Measurements from ENCODE around the gene ZNF215. TPM values are rescaled to one million over a fixed set of nuclear protein-coding genes. Genes with fewer than 3 reads are reported as not detected.

The ZNF215 gene
- polyA plus RNA-seq, 3 donors = 0.08 TPM; not detected in 2

GRCh38 chr11:6919698-6920097 lies 6.5 kb upstream of the ZNF215 start:
- intact Hi-C loops (cut with micrococcal nuclease) = no loop called here
- H4K20me1 ChIP-seq (ENCODE audit: insufficient read depth, low read length) = no peaks in the 10 kb centered on the region
- Mint-ChIP-seq H3K9me3 (peaks cover 0 to 3% (median 0%) of the 10 kb centered on the region in 7 donors), H3K36me3 (no peaks in the 10 kb centered on the region), H3K27ac (no peak overlapping the region), H3K4me1 (no peaks in the 10 kb centered on the region), H3K4me3 (no peak overlapping the region), H3K27me3 (ENCODE audit: low read depth in 3 of 3) (peaks cover 0 to 4% (median 3%) of the 10 kb centered on the region in 3 donors)
- no peak overlapping the region for H3K9ac ChIP-seq (ENCODE audit: insufficient read depth, low read length, poor library complexity, severe bottlenecking)
- H3K27me3 ChIP-seq (ENCODE audit: control insufficient read depth in 2 of 2, insufficient read depth in 2 of 2, low read length in 2 of 2) = no peaks in the 10 kb centered on the region
- no peaks in the 10 kb centered on the region for H3K79me2 ChIP-seq (ENCODE audit: insufficient read depth, low read length)
- no peak for DNase-seq
- H3K36me3 ChIP-seq (replicated peaks in 1 of 2; ENCODE audit: control insufficient read depth in 1 of 2, insufficient read depth in 2 of 2, low read length in 2 of 2) = no peaks in the 10 kb centered on the region
- no peak overlapping the region for H3K4me2 ChIP-seq (replicated peaks; ENCODE audit: extremely low read depth, low read length, poor library complexity, severe bottlenecking)
- no peak for TF ChIP-seq CTCF (IDR thresholded peaks at IDR 0.05)
- H3K4me3 ChIP-seq (replicated peaks in 1 of 3; ENCODE audit: low read depth in 2 of 3, low read length in 3 of 3) = no peak overlapping the region
- no peak overlapping the region for H3K27ac ChIP-seq (ENCODE audit: low read depth in 1 of 2, low read length in 2 of 2)
- H3K4me1 ChIP-seq (ENCODE audit: control insufficient read depth in 1 of 2, insufficient read depth in 2 of 2, low read length in 2 of 2) = no peaks in the 10 kb centered on the region
- no peak overlapping the region for H2AFZ ChIP-seq (ENCODE audit: insufficient read depth, low read depth, low read length, poor library complexity, severe bottlenecking)
- H3K9me3 ChIP-seq (replicated peaks in 1 of 2; ENCODE audit: control insufficient read depth in 1 of 2, insufficient read depth in 1 of 2, low read length in 2 of 2) = no peaks in the 10 kb centered on the region
- WGBS (ENCODE audit: insufficient coverage) = no CpG with 5 or more reads among the region's 2 CpGs

GRCh38 chr11:6920702-6921101 lies 5.5 kb upstream of the ZNF215 start, which contains the start of gene OR2D3:
OR2D3 (plus strand) TSS chr11:6921002; CDS start chr11:6921002, 0 bp downstream.
- no peak within 1 kb of the TSS for H3K27ac ChIP-seq (ENCODE audit: low read depth in 1 of 2, low read length in 2 of 2)
- DNase-seq = no peak
- H3K9me3 ChIP-seq (replicated peaks in 1 of 2; ENCODE audit: control insufficient read depth in 1 of 2, insufficient read depth in 1 of 2, low read length in 2 of 2) = no peaks in the 10 kb centered on the region
- H3K4me3 Mint-ChIP-seq = no peak within 1 kb of the TSS
- peaks cover 2% of the 10 kb centered on the region for H3K4me1 Mint-ChIP-seq
- H3K27ac Mint-ChIP-seq = no peak within 1 kb of the TSS
- H3K9me3 Mint-ChIP-seq = peaks cover 0 to 5% (median 0%) of the 10 kb centered on the region in 7 donors
- no peaks in the 10 kb centered on the region for H4K20me1 ChIP-seq (ENCODE audit: insufficient read depth, low read length)
- no peak for TF ChIP-seq CTCF (IDR thresholded peaks at IDR 0.05)
- H3K79me2 ChIP-seq (ENCODE audit: insufficient read depth, low read length) = no peaks in the 10 kb centered on the region
- WGBS (ENCODE audit: insufficient coverage) = no CpG with 5 or more reads among the region's 1 CpG
- intact Hi-C loops (cut with micrococcal nuclease) = no loop called here
- H3K4me1 ChIP-seq (ENCODE audit: control insufficient read depth in 1 of 2, insufficient read depth in 2 of 2, low read length in 2 of 2) = peaks cover 0 to 2% of the 10 kb centered on the region in 2 donors
- no peak within 1 kb of the TSS for H3K9ac ChIP-seq (ENCODE audit: insufficient read depth, low read length, poor library complexity, severe bottlenecking)
- no peak within 1 kb of the TSS for H3K4me3 ChIP-seq (replicated peaks in 1 of 3; ENCODE audit: low read depth in 2 of 3, low read length in 3 of 3)
- no peaks in the 10 kb centered on the region for H3K36me3 ChIP-seq (replicated peaks in 1 of 2; ENCODE audit: control insufficient read depth in 1 of 2, insufficient read depth in 2 of 2, low read length in 2 of 2)
- peaks cover 0 to 3% of the 10 kb centered on the region in 2 donors for H3K27me3 ChIP-seq (ENCODE audit: control insufficient read depth in 2 of 2, insufficient read depth in 2 of 2, low read length in 2 of 2)
- no peak within 1 kb of the TSS for H2AFZ ChIP-seq (ENCODE audit: insufficient read depth, low read depth, low read length, poor library complexity, severe bottlenecking)
- no peak within 1 kb of the TSS for H3K4me2 ChIP-seq (replicated peaks; ENCODE audit: extremely low read depth, low read length, poor library complexity, severe bottlenecking)
- no peaks in the 10 kb centered on the region for H3K36me3 Mint-ChIP-seq
- peaks cover 2 to 8% (median 5%) of the 10 kb centered on the region in 3 donors for H3K27me3 Mint-ChIP-seq (ENCODE audit: low read depth in 3 of 3)
